IPS-20b (cell line): ENCODE results near the gene SNCAIP.
A peak's percentile ranks its signal among the peaks of the same experiment; 100 is the strongest.

Source experiments
- H3K27ac ChIP-seq: one replicate; pipeline ENCODE4 v1.5.1; 2013; ENCODE audit warnings: low read length
- H3K27me3 ChIP-seq: 2 replicates; pipeline ENCODE4 v1.6.1; 2013; ENCODE audit warnings: mild to moderate bottlenecking, low read length, inconsistent platforms; ENCODE audit not compliant: insufficient read depth
- H3K36me3 ChIP-seq: 2 replicates; pipeline ENCODE4 v1.6.1; 2013; ENCODE audit warnings: low read depth, mild to moderate bottlenecking, inconsistent platforms, low read length, moderate library complexity; ENCODE audit not compliant: insufficient read depth
- H3K4me1 ChIP-seq: 2 replicates; pipeline ENCODE4 v1.6.1; 2013; ENCODE audit warnings: mild to moderate bottlenecking, control low read depth, inconsistent platforms, low read length, moderate library complexity; ENCODE audit not compliant: insufficient read depth
- H3K4me3 ChIP-seq: 2 replicates; pipeline ENCODE4 v1.5.1; 2013; ENCODE audit warnings: mild to moderate bottlenecking, low read length, inconsistent platforms
- H3K9ac ChIP-seq: 2 replicates; pipeline ENCODE4 v1.6.1; 2013; ENCODE audit warnings: low read depth, mild to moderate bottlenecking, inconsistent platforms, low read length, moderate library complexity
- H3K9me3 ChIP-seq: 2 replicates; pipeline ENCODE4 v1.6.1; 2013; ENCODE audit warnings: mild to moderate bottlenecking, low read depth, low read length, inconsistent platforms; ENCODE audit not compliant: insufficient read depth

Gene SNCAIP

GRCh38 chr5:122458278-122458872 is 146.3 kb downstream of the SNCAIP start:
- peaks cover 5% of the 10 kb centered on the region; the same call in 1 of the 2 replicates for H3K4me1 ChIP-seq

GRCh38 chr5:122462486-122462885 is 150.4 kb downstream of the SNCAIP start:
- no peak overlapping the region for H3K27ac ChIP-seq
- no peaks in the 10 kb centered on the region for H3K9me3 ChIP-seq
- no peak overlapping the region for H3K4me3 ChIP-seq
- H3K27me3 ChIP-seq: no peaks in the 10 kb centered on the region
- peaks cover 9% of the 10 kb centered on the region; the same call in 1 of the 2 replicates for H3K4me1 ChIP-seq
- H3K9ac ChIP-seq: no peak overlapping the region
- H3K36me3 ChIP-seq: no peaks in the 10 kb centered on the region

More at GRCh38 chr5:122458278-122458872, 146.3 kb downstream of the SNCAIP start:
- H3K27ac ChIP-seq: no peak overlapping the region
- H3K9me3 ChIP-seq: no peaks in the 10 kb centered on the region
- H3K9ac ChIP-seq: no peak overlapping the region
- H3K4me3 ChIP-seq: no peak overlapping the region
- no peaks in the 10 kb centered on the region for H3K27me3 ChIP-seq
- no peaks in the 10 kb centered on the region for H3K36me3 ChIP-seq

- Histone ChIP-seq H3K9me3 (no peaks in the 10 kb centered on the region), H3K4me1 (peaks cover 9% of the 10 kb centered on the region; the same call in 1 of the 2 replicates), H3K9ac (no peak overlapping the region), H3K4me3 (no peak overlapping the region), H3K36me3 (no peaks in the 10 kb centered on the region), H3K27ac (peak overlapping the region; percentile 19), H3K27me3 (no peaks in the 10 kb centered on the region)
These were observed 151.2 kb downstream of the SNCAIP start for GRCh38 chr5:122463221-122463620.

- Histone ChIP-seq H3K9me3 (no peaks in the 10 kb centered on the region), H3K4me1 (peaks cover 9% of the 10 kb centered on the region; the same call in 1 of the 2 replicates), H3K36me3 (no peaks in the 10 kb centered on the region), H3K27me3 (no peaks in the 10 kb centered on the region), H3K9ac (no peak overlapping the region), H3K4me3 (no peak overlapping the region), H3K27ac (no peak overlapping the region)
These were observed 152.2 kb downstream of the SNCAIP start for GRCh38 chr5:122464191-122464590.

- peaks cover 9% of the 10 kb centered on the region; the same call in 1 of the 2 replicates for H3K4me1 ChIP-seq
- H3K4me3 ChIP-seq: no peak overlapping the region
- H3K27me3 ChIP-seq: no peaks in the 10 kb centered on the region
- no peaks in the 10 kb centered on the region for H3K9me3 ChIP-seq
- H3K36me3 ChIP-seq: no peaks in the 10 kb centered on the region
- H3K27ac ChIP-seq: no peak overlapping the region
- no peak overlapping the region for H3K9ac ChIP-seq
These were observed 153.1 kb downstream of the SNCAIP start for GRCh38 chr5:122465031-122465577.

- no peaks in the 10 kb centered on the region for H3K27me3 ChIP-seq
- H3K4me1 ChIP-seq: peaks cover 10% of the 10 kb centered on the region; the same call in 1 of the 2 replicates
- no peaks in the 10 kb centered on the region for H3K9me3 ChIP-seq
These were observed 154.0 kb downstream of the SNCAIP start for GRCh38 chr5:122465994-122466393.

GRCh38 chr5:122468351-122469116 is 156.5 kb downstream of the SNCAIP start:
- H3K9ac ChIP-seq: no peak overlapping the region
- no peak overlapping the region for H3K4me3 ChIP-seq
- H3K4me1 ChIP-seq: peaks cover 24% of the 10 kb centered on the region
- no peak overlapping the region for H3K27ac ChIP-seq
- H3K36me3 ChIP-seq: no peaks in the 10 kb centered on the region
- no peaks in the 10 kb centered on the region for H3K9me3 ChIP-seq
- no peaks in the 10 kb centered on the region for H3K27me3 ChIP-seq

More at GRCh38 chr5:122465994-122466393, 154.0 kb downstream of the SNCAIP start:
- Histone ChIP-seq H3K36me3 (no peaks in the 10 kb centered on the region), H3K9ac (no peak overlapping the region), H3K27ac (no peak overlapping the region), H3K4me3 (no peak overlapping the region)

GRCh38 chr5:122469384-122469919 is 157.4 kb downstream of the SNCAIP start:
- Histone ChIP-seq H3K4me1 (peaks cover 26% of the 10 kb centered on the region), H3K27me3 (no peaks in the 10 kb centered on the region), H3K36me3 (no peaks in the 10 kb centered on the region), H3K9me3 (no peaks in the 10 kb centered on the region), H3K27ac (no peak overlapping the region), H3K4me3 (no peak overlapping the region), H3K9ac (no peak overlapping the region)

- Histone ChIP-seq H3K27me3 (no peaks in the 10 kb centered on the region), H3K4me3 (no peak overlapping the region), H3K36me3 (no peaks in the 10 kb centered on the region), H3K9me3 (no peaks in the 10 kb centered on the region), H3K9ac (no peak overlapping the region), H3K4me1 (peaks cover 28% of the 10 kb centered on the region), H3K27ac (no peak overlapping the region)
These were observed 158.3 kb downstream of the SNCAIP start for GRCh38 chr5:122470365-122470764.

GRCh38 chr5:122471031-122471751 is 159.2 kb downstream of the SNCAIP start:
- peak overlapping the region; percentile 12; the same call in 1 of the 2 replicates for H3K9ac ChIP-seq
- no peaks in the 10 kb centered on the region for H3K36me3 ChIP-seq
- no peaks in the 10 kb centered on the region for H3K27me3 ChIP-seq
- peaks cover 28% of the 10 kb centered on the region for H3K4me1 ChIP-seq
- H3K4me3 ChIP-seq: no peak overlapping the region
- no peak overlapping the region for H3K27ac ChIP-seq
- no peaks in the 10 kb centered on the region for H3K9me3 ChIP-seq

GRCh38 chr5:122471752-122472061 is 159.7 kb downstream of the SNCAIP start:
- Histone ChIP-seq H3K4me3 (no peak overlapping the region), H3K27ac (no peak overlapping the region), H3K27me3 (no peaks in the 10 kb centered on the region), H3K36me3 (no peaks in the 10 kb centered on the region), H3K9ac (peak overlapping the region; percentile 12; the same call in 1 of the 2 replicates), H3K9me3 (no peaks in the 10 kb centered on the region), H3K4me1 (peaks cover 28% of the 10 kb centered on the region)
